Osteoblast (primary cell): ENCODE measurements around the gene SAMD11. TPM values are rescaled to one million over a fixed set of nuclear protein-coding genes. Genes with fewer than 3 reads are reported as not detected.
A peak's percentile ranks its signal among the peaks of the same experiment; 100 is the strongest.
"Not testable (repeated sequence)": the region's sequence is repeated elsewhere in the genome, so short reads cannot be mapped to it uniquely, and the experiment has no call there.

Source experiments
- DNase-seq: peaks from one replicate; pipeline ENCODE4 v3.0.0; 2011; ENCODE audit warnings: low spot score, mixed read lengths; ENCODE audit not compliant: insufficient read length; ENCODE audit errors: missing footprints
- H2AFZ ChIP-seq: 2 replicates; pipeline ENCODE4 v1.6.0; 2011; ENCODE audit warnings: mild to moderate bottlenecking, low read length
- H3K27ac ChIP-seq: 2 replicates; pipeline ENCODE4 v1.5.1; 2011; ENCODE audit warnings: mild to moderate bottlenecking, low read depth, low read length, moderate library complexity
- H3K27me3 ChIP-seq: 2 replicates; pipeline ENCODE4 v1.6.0; 2012; ENCODE audit warnings: mild to moderate bottlenecking, control low read depth, inconsistent platforms, low read length, moderate library complexity; ENCODE audit not compliant: insufficient read depth
- H3K36me3 ChIP-seq: 2 replicates; pipeline ENCODE4 v1.5.1; 2011; ENCODE audit warnings: mild to moderate bottlenecking, low read length, control low read depth, moderate library complexity; ENCODE audit not compliant: insufficient read depth
- H3K4me1 ChIP-seq: 2 replicates; pipeline ENCODE4 v1.5.1; 2011; ENCODE audit warnings: mild to moderate bottlenecking, low read length, control low read depth, moderate library complexity; ENCODE audit not compliant: insufficient read depth
- H3K4me2 ChIP-seq: 2 replicates; pipeline ENCODE4 v1.6.0; 2011; ENCODE audit warnings: mild to moderate bottlenecking, low read length; ENCODE audit not compliant: insufficient read depth
- H3K4me3 ChIP-seq: fragments of 200-600 bp; sonication (generic); 3 replicates; pipeline ENCODE4 v1.5.1; 2012; ENCODE audit warnings: mild to moderate bottlenecking, low read length, inconsistent platforms; ENCODE audit not compliant: insufficient read depth
- H3K79me2 ChIP-seq: 2 replicates; pipeline ENCODE4 v1.6.0; 2012; ENCODE audit warnings: mild to moderate bottlenecking, low read length, control low read depth, inconsistent platforms; ENCODE audit not compliant: insufficient read depth
- H3K9me3 ChIP-seq: 2 replicates; pipeline ENCODE4 v1.5.1; 2011; ENCODE audit warnings: low read depth, low read length, control low read depth
- H4K20me1 ChIP-seq: 2 replicates; pipeline ENCODE4 v1.6.0; 2012; ENCODE audit warnings: mild to moderate bottlenecking, low read length, control low read depth; ENCODE audit not compliant: insufficient read depth
- total RNA-seq: library from RNA; depleted of rRNA; stranded (reverse); fragments of >200 nt; gene quantifications from 2 replicates; pipeline ENCODE4 v1.2.3, GENCODE V29; 2012
- TF ChIP-seq, protein P1 (sequence below): IDR thresholded peaks from 2 replicates; pipeline ENCODE4 v1.5.1; 2011; ENCODE audit warnings: mild to moderate bottlenecking, low read depth, low read length, moderate library complexity; ENCODE audit errors: extremely low read depth

The SAMD11 gene
- total RNA-seq, 1 donor = 8.3 TPM

DNA sequence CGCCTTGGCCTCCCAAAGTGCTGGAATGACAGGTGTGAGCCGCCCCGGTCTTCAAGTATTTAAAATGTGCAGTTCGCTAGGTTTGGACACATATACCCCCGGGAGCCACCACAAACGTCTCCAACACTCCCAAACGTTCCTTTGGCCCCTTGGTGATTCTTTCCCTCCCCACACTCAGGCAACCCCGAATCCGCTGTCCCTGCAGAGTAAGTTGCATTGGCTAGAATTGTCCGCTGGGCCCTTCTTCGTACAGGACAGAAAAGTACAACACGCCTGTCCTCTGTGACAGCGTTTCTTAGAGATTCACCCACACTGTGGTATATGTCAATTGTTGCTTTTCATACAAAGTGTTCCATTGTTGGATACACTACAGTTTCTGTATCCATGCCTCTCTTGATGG lies 61.4 kb downstream of the SAMD11 start:
- peak; percentile 17 for DNase-seq
- Histone ChIP-seq H3K36me3 (no peaks in the 10 kb centered on the region), H2AFZ (no peak overlapping the region), H3K4me1 (no peaks in the 10 kb centered on the region), H3K27ac (no peak overlapping the region), H3K27me3 (peaks cover 5% of the 10 kb centered on the region), H3K9me3 (no peaks in the 10 kb centered on the region), H3K79me2 (no peaks in the 10 kb centered on the region), H3K4me2 (no peak overlapping the region), H3K4me3 (no peak overlapping the region), H4K20me1 (no peaks in the 10 kb centered on the region)
- TF ChIP-seq, protein P1, sequence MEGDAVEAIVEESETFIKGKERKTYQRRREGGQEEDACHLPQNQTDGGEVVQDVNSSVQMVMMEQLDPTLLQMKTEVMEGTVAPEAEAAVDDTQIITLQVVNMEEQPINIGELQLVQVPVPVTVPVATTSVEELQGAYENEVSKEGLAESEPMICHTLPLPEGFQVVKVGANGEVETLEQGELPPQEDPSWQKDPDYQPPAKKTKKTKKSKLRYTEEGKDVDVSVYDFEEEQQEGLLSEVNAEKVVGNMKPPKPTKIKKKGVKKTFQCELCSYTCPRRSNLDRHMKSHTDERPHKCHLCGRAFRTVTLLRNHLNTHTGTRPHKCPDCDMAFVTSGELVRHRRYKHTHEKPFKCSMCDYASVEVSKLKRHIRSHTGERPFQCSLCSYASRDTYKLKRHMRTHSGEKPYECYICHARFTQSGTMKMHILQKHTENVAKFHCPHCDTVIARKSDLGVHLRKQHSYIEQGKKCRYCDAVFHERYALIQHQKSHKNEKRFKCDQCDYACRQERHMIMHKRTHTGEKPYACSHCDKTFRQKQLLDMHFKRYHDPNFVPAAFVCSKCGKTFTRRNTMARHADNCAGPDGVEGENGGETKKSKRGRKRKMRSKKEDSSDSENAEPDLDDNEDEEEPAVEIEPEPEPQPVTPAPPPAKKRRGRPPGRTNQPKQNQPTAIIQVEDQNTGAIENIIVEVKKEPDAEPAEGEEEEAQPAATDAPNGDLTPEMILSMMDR = no peak

DNA sequence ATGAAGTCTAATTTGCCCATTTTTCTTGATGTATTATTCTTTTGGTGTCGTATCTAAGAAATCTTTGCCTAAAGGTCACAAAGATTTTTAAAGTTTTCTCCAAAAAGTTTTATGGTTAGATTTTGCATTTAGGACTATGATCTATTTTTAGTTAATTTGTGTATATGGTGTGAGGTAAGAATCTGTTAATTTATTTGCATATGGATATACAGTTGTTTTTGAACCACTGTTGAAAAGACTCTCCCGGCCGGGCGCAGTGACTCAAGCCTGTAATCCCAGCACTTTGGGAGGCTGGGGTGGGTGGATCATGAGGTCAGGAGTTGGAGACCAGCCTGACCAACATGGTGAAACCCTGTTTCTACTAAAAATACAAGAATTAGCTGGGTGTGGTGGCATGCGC lies 64.3 kb downstream of the SAMD11 start:
- H3K79me2 ChIP-seq, H3K27ac ChIP-seq, H2AFZ ChIP-seq, H3K9me3 ChIP-seq, H3K4me3 ChIP-seq, H3K4me2 ChIP-seq, H3K27me3 ChIP-seq, H3K4me1 ChIP-seq, H3K36me3 ChIP-seq, H4K20me1 ChIP-seq: not testable (repeated sequence)
- peak; percentile 18 for DNase-seq

DNA sequence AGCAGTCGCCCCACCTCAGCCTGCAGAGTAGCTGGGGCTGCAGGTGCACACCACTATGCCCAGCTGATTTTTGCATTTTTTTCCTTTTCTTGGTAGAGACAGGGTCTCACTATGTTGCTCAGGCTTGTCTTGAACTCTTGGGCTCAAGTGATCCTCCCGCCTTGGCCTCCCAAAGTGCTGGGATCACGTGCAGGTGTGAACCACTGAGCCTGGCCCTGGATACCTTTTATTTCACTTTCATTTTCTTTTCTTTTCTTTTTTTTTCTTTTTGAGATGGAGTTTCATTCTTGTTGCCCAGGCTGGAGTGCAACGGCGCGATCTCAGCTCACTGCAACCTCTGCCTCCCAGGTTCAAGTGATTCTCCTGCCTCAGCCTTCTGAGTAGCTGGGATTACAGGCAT lies 67.6 kb downstream of the SAMD11 start:
- H3K27me3 ChIP-seq, H3K4me3 ChIP-seq, H2AFZ ChIP-seq, H3K36me3 ChIP-seq, H3K4me2 ChIP-seq, H3K27ac ChIP-seq, DNase-seq, H3K79me2 ChIP-seq, H4K20me1 ChIP-seq, H3K4me1 ChIP-seq, H3K9me3 ChIP-seq: not testable (repeated sequence)

DNA sequence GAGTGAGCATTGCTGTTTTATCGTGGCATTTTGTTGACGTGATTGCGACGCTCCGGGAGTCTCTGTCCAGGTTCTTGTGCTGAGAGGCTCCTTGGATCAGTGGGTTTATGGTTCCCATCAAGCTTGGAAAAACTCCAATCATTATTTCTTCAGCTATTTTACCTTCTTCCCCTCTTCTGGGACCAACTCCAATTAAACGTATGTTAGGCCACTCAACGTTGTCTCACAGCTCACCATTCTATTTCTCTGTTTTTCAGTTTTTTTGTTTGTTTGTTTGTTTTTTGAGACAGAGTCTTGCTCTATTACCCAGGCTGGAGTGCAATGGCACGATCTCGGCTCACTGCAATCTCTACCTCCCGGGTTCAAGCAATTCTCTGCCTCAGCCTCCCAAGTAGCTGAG lies 68.2 kb downstream of the SAMD11 start:
- no peak overlapping the region for H3K4me2 ChIP-seq
- TF ChIP-seq, protein P1 = no peak
- no peaks in the 10 kb centered on the region for H3K4me1 ChIP-seq
- DNase-seq = peak; percentile 32
- H3K9me3 ChIP-seq = no peaks in the 10 kb centered on the region
- H3K27me3 ChIP-seq = peaks cover 2% of the 10 kb centered on the region
- H2AFZ ChIP-seq = no peak overlapping the region
- no peaks in the 10 kb centered on the region for H4K20me1 ChIP-seq
- H3K36me3 ChIP-seq = no peaks in the 10 kb centered on the region
- no peak overlapping the region for H3K27ac ChIP-seq
- no peaks in the 10 kb centered on the region for H3K79me2 ChIP-seq
- no peak overlapping the region for H3K4me3 ChIP-seq

DNA sequence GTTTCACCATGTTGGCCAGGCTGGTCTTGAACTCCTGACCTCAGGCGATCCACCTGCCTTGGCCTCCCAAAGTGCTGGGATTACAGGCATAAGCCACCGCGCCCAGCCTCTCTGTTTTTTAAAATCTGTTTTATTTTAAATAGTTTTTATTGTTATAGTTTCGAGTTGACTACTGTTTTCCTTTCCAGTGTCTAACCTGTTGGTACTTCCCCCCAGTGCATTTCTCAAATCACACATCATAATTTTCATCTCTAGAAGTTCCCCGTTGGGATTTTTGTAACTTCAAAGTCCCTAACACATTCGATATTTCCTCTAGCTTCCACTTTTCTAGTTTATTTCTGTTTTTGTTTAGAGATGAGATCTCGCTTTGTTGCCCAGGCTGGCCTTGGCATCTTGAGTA lies 68.6 kb downstream of the SAMD11 start:
- Histone ChIP-seq H2AFZ (no peak overlapping the region), H3K27me3 (peaks cover 7% of the 10 kb centered on the region), H3K79me2 (no peaks in the 10 kb centered on the region), H3K9me3 (no peaks in the 10 kb centered on the region), H3K4me3 (no peak overlapping the region), H3K4me2 (no peak overlapping the region), H3K4me1 (no peaks in the 10 kb centered on the region), H3K27ac (no peak overlapping the region), H3K36me3 (no peaks in the 10 kb centered on the region), H4K20me1 (no peaks in the 10 kb centered on the region)
- TF ChIP-seq, protein P1 = no peak
- no peak for DNase-seq
